ENCODE data around the gene WNT6.

- TF ChIP-seq EZH2 (IDR thresholded peaks at IDR 0.05; ENCODE audit: low read length, unreplicated experiment) (no peak), CTCF (conservative IDR thresholded peaks at IDR 0.05; ENCODE audit: low read depth, low read length) (no peak), EZH2phosphoT487 (IDR thresholded peaks at IDR 0.05; ENCODE audit: borderline replicate concordance, low read length) (no peak)
Observed at GRCh38 chr2:218875692-218876246, 16.2 kb downstream of the WNT6 start.

Measured in PC-3 (cell line).